Mammary epithelial cell (primary cell): ENCODE results near the gene CHD9.

Experiments used
- EZH2 ChIP-seq: IDR thresholded peaks from 2 replicates; pipeline ENCODE4 v1.6.1; 2012; ENCODE audit warnings: low read length, inconsistent platforms, borderline replicate concordance
- TF ChIP-seq, protein P1 (sequence below), 2 donors: IDR thresholded peaks in 1 of 2; conservative IDR thresholded peaks in 1 of 2; 2 replicates each; pipeline ENCODE4 v1.5.1; 2011 to 2012; ENCODE audit warnings: inconsistent platforms in 2 of 2, low read length in 2 of 2, mild to moderate bottlenecking in 2 of 2, control low read depth in 1 of 2, low read depth in 1 of 2; ENCODE audit not compliant: insufficient read depth in 1 of 2; ENCODE audit errors: extremely low read depth in 1 of 2

DNA sequence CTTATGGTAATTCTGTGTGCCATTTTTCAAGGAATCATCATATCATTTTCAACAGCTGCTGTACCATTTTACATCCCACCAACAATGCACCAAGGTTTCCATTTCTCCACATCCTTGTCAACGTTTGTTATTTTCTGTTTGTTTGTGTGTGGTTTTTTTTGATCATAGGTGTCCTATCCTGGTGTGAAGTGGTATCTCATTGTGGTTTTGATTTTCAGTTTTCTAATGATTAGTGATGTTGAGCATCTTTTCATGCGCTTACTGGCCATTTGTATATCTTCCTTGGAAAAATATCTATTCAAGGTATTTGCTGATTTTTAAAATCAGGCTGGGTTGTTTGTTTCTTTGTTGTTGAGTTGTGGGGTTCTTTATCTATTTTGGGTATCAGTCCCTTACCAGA is 15.0 kb downstream of the CHD9 start:
- TF ChIP-seq, protein P1, sequence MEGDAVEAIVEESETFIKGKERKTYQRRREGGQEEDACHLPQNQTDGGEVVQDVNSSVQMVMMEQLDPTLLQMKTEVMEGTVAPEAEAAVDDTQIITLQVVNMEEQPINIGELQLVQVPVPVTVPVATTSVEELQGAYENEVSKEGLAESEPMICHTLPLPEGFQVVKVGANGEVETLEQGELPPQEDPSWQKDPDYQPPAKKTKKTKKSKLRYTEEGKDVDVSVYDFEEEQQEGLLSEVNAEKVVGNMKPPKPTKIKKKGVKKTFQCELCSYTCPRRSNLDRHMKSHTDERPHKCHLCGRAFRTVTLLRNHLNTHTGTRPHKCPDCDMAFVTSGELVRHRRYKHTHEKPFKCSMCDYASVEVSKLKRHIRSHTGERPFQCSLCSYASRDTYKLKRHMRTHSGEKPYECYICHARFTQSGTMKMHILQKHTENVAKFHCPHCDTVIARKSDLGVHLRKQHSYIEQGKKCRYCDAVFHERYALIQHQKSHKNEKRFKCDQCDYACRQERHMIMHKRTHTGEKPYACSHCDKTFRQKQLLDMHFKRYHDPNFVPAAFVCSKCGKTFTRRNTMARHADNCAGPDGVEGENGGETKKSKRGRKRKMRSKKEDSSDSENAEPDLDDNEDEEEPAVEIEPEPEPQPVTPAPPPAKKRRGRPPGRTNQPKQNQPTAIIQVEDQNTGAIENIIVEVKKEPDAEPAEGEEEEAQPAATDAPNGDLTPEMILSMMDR (conservative IDR thresholded peaks at IDR 0.05 in 1 of 2, IDR thresholded peaks at IDR 0.05 in 1 of 2; ENCODE audit: extremely low read depth in 1 of 2, insufficient read depth in 1 of 2, low read depth in 1 of 2, low read length in 2 of 2): no peak
- TF ChIP-seq EZH2: no peak
